ENCODE results near the gene PWP2.
"Not testable (repeated sequence)": the region's sequence is repeated elsewhere in the genome, so short reads cannot be mapped to it uniquely, and the experiment has no call there.

Gene PWP2

GRCh38 chr21:44094832-44095231 is 12.4 kb upstream of the PWP2 start:
- DNase-seq (ENCODE audit: low spot score), result no peak
- no peak overlapping the region for H3K27ac ChIP-seq
- TF ChIP-seq CTCF (IDR thresholded peaks at IDR 0.05), result no peak
- H3K4me3 ChIP-seq, result no peak overlapping the region

GRCh38 chr21:44098507-44098906 is 8.7 kb upstream of the PWP2 start:
- not testable (repeated sequence) for H3K4me3 ChIP-seq; H3K27ac ChIP-seq; DNase-seq (ENCODE audit: low spot score)

- not testable (repeated sequence) for H3K4me3 ChIP-seq; DNase-seq (ENCODE audit: low spot score); H3K27ac ChIP-seq
These were observed 8.2 kb upstream of the PWP2 start for GRCh38 chr21:44098964-44099363.

- H3K4me3 ChIP-seq, result peak overlapping the region; percentile 68
- peak overlapping the region in 1 of 2 donors; percentile 76 for H3K27ac ChIP-seq
- DNase-seq (ENCODE audit: low spot score), result not testable (repeated sequence)
These were observed 390 bp downstream of the PWP2 start for GRCh38 chr21:44107589-44107988.

GRCh38 chr21:44113702-44114371 is 6.6 kb downstream of the PWP2 start:
- H3K27ac ChIP-seq; DNase-seq (ENCODE audit: low spot score); H3K4me3 ChIP-seq: not testable (repeated sequence)

- not testable (repeated sequence) for H3K4me3 ChIP-seq; DNase-seq (ENCODE audit: low spot score); H3K27ac ChIP-seq
These were observed 14.9 kb downstream of the PWP2 start for GRCh38 chr21:44122131-44122530.

- not testable (repeated sequence) for H3K4me3 ChIP-seq; H3K27ac ChIP-seq; DNase-seq (ENCODE audit: low spot score)
These were observed 20.6 kb downstream of the PWP2 start for GRCh38 chr21:44127827-44128226.

GRCh38 chr21:44133715-44134057 is 26.5 kb downstream of the PWP2 start:
- DNase-seq (ENCODE audit: low spot score); H3K4me3 ChIP-seq; H3K27ac ChIP-seq: not testable (repeated sequence)

- not testable (repeated sequence) for DNase-seq (ENCODE audit: low spot score); H3K4me3 ChIP-seq; H3K27ac ChIP-seq
These were observed 27.5 kb downstream of the PWP2 start for GRCh38 chr21:44134732-44135131.

GRCh38 chr21:44138039-44138438 is 30.8 kb downstream of the PWP2 start:
- H3K27ac ChIP-seq; H3K4me3 ChIP-seq; DNase-seq (ENCODE audit: low spot score): not testable (repeated sequence)

GRCh38 chr21:44139787-44140551 is 32.8 kb downstream of the PWP2 start:
- not testable (repeated sequence) for H3K4me3 ChIP-seq; DNase-seq (ENCODE audit: low spot score); H3K27ac ChIP-seq

GRCh38 chr21:44140552-44140932 is 33.3 kb downstream of the PWP2 start:
- H3K4me3 ChIP-seq; DNase-seq (ENCODE audit: low spot score); H3K27ac ChIP-seq: not testable (repeated sequence)

GRCh38 chr21:44142470-44142869 is 35.3 kb downstream of the PWP2 start:
- H3K27ac ChIP-seq; DNase-seq (ENCODE audit: low spot score); H3K4me3 ChIP-seq: not testable (repeated sequence)

- not testable (repeated sequence) for DNase-seq (ENCODE audit: low spot score); H3K27ac ChIP-seq; H3K4me3 ChIP-seq
These were observed 36.2 kb downstream of the PWP2 start for GRCh38 chr21:44143380-44143779.

GRCh38 chr21:44143996-44144395 is 36.8 kb downstream of the PWP2 start:
- not testable (repeated sequence) for H3K27ac ChIP-seq; H3K4me3 ChIP-seq; DNase-seq (ENCODE audit: low spot score)

GRCh38 chr21:44144784-44145602 is 37.8 kb downstream of the PWP2 start:
- not testable (repeated sequence) for H3K4me3 ChIP-seq; H3K27ac ChIP-seq; DNase-seq (ENCODE audit: low spot score)

GRCh38 chr21:44145616-44146015 is 38.4 kb downstream of the PWP2 start:
- not testable (repeated sequence) for H3K4me3 ChIP-seq; DNase-seq (ENCODE audit: low spot score); H3K27ac ChIP-seq

- not testable (repeated sequence) for H3K4me3 ChIP-seq; DNase-seq (ENCODE audit: low spot score); H3K27ac ChIP-seq
These were observed 39.9 kb downstream of the PWP2 start for GRCh38 chr21:44147108-44147507.

All from coronary artery (tissue), 2 donors.